GM19397 (cell line): ENCODE results near the gene LGALS9B.
"Not testable (repeated sequence)": the region's sequence is repeated elsewhere in the genome, so short reads cannot be mapped to it uniquely, and the experiment has no call there.

Experiments used
- ATAC-seq: cut with Tn5 transposase; IDR thresholded peaks from one replicate; pipeline ENCODE4 v1.9.1; 2021; ENCODE audit warnings: mild to moderate bottlenecking, moderate library complexity; ENCODE audit not compliant: unreplicated experiment

LGALS9B gene

GRCh38 chr17:20469107-20469506, 1.8 kb upstream of the LGALS9B start:
- ATAC-seq, result not testable (repeated sequence)

GRCh38 chr17:20466999-20467398, 340 bp downstream of the LGALS9B start:
- ATAC-seq, result not testable (repeated sequence)

DNA sequence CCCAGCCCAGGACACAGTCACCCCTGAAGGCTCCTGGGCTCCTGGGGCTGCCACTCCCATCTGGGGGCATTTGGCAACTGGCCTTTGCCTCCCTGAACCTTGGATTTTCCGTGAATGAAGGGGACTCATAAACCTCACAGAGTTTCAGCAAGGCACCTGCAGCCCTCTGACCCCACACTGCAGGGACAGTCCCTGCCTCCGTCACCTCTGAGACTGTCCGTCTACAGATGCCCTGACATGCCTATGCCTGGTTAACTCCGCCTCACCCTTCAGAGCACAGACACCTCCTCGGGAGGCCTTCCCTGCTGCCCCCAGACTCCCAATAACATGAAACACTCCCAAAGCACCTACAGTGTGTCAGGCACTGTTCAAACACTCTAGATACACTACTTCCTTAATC, 786 bp downstream of the LGALS9B start:
- ATAC-seq, result not testable (repeated sequence)

DNA sequence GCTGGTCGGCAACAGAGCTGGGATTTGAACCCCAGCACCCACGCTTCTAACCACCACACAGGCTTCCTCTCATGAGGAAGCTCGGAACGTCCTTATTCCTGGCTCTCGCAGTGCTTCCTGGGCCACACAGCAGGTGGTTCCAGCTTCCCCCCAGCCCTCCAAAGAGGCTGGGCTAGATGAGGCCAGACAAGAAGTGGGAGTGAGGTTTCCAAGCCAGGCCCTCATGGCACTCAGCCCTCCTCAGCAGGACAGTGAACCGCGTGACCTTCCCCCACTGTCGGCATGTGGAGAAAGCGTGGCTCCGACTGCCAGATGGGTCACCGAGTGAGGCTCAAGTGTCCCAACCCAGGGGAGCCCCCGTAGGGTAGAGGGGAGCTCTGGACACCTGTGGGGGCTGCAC, 1.8 kb downstream of the LGALS9B start:
- ATAC-seq, result not testable (repeated sequence)

DNA sequence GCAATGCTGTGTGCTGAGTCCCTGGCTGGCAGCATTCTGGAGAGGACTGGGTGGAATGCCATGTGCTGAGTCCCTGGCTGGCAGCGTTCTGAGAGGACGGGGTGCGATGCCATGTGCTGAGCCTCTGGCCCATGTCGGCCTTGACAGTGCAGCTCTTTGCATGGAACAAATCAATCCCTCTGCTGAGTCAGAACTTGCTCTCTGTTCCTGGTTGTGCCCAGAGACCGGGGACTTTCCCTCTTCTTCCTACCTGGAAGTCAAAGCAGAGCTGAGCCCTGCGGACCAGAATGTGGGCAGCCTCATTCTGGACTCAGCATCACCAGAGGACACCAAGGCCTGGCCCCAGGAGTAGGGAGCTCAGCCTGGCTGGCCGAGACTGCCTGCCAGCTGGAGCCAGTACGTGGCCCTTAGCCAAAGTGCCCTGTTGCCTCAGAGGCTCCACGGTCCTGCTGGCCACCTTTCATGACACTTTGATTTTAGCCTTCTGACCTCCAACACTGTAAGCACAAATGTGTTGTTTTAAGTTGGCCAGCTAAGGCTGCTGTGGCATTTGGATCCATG, 2.4 kb downstream of the LGALS9B start:
- not testable (repeated sequence) for ATAC-seq

GRCh38 chr17:20462158-20462557, 5.2 kb downstream of the LGALS9B start:
- not testable (repeated sequence) for ATAC-seq

- ATAC-seq, result not testable (repeated sequence)
These were observed 9.4 kb downstream of the LGALS9B start for GRCh38 chr17:20457848-20458381.

- ATAC-seq, result not testable (repeated sequence)
These were observed 12.2 kb downstream of the LGALS9B start for GRCh38 chr17:20455106-20455505.

DNA sequence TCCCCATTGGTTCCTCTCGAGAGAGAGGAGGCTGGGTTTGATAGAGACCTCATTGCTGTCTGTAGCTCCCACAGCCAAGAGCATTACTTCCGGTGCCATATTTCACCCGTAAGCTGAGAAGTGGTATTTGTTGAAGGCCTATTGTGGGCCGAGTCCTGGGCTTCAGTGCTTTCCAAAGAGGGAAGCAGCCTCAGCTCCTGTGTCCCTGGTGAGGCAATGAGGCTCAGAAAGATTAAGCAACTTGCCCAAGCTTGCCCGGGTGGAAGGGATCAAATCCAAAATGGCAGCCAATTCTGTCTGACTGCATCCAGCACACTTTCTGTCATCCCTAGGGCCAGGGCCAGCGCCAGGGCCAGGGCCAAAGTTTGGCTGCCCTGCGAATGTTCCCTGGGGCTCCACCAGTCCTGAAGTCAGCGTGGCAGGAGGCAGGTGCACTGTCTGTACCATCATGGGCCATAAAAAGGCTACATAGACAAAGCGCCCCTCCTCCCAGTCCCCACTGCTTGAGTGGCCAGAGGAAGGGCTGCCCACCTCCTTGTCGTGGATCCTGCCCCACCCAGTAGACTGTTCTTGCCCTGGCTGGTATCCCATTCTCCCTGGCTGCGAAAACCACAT, 13.4 kb downstream of the LGALS9B start:
- not testable (repeated sequence) for ATAC-seq

- not testable (repeated sequence) for ATAC-seq
These were observed 16.5 kb downstream of the LGALS9B start for GRCh38 chr17:20450852-20451251.

GRCh38 chr17:20447534-20448321, 19.6 kb downstream of the LGALS9B start:
- not testable (repeated sequence) for ATAC-seq

DNA sequence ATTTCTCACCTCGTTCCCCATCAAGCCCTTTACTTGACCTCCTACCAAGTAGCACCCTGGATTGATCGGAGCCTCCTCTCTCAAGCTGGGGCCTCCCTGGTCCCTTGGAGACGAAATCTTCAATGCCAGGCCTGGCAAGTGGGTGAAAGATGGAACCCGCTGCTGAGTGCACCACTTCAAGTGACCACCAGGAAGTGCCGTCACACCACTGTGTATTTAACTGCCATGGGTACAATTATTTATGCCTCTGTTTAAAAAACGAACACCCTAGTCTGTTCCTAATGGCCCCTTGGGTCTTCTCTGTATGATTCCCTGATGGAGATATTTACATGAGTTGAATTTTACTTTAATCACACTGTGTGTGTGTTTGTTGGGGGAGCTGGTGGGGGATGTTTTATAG, 20.4 kb downstream of the LGALS9B start:
- not testable (repeated sequence) for ATAC-seq

DNA sequence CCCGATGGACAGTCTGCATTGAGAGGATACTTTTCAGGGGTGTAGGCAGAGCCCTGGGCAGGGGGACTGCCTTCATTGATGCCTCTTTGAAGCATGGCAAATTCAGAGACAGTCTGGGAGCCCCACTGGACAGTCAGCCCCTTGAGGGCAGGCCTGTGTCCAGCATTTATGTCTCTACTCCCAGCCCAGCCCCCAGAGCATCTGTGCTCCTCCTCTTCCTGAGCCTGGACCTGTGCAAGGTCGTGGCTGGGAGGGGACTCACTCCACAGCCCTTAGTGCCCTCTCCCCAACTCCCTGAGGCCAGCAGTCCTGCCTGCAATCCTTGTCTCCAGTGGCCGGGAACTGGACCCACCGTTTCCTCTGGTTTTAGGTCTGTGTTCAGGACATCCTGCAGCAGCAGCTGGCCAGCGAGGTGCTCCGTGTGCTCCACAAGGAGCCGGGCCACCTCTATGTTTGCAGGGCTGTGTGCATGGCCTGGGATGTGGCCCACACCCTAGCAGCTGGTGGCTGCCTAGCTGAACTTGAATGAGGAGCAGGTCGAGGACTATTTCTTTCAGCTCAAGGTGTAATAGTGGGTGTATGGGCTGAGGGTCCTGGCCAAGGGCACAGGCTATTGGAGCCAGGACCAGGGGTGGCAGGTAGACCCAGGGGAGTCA, 22.6 kb downstream of the LGALS9B start:
- not testable (repeated sequence) for ATAC-seq

DNA sequence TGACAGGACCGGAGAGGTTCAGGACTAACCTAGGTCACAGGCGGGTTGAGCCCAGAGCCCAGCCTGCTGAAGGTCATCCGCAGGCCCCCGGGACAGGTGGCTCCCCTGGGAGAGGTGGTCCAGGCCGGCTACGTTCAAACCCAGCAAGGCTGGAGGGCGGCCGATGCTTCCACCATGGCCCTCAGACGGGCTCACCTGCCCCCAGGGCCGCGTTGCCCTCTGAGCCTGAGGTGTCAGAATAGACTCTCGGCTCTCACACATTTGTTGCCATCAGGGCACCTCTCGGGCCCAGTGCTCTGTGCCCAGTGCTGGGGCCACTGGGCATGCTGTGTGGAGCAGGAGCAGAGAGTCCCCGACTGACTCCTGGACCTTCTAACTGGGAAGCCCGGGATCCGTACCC, 23.2 kb downstream of the LGALS9B start:
- not testable (repeated sequence) for ATAC-seq

GRCh38 chr17:20443632-20444031, 23.7 kb downstream of the LGALS9B start:
- ATAC-seq, result not testable (repeated sequence)

DNA sequence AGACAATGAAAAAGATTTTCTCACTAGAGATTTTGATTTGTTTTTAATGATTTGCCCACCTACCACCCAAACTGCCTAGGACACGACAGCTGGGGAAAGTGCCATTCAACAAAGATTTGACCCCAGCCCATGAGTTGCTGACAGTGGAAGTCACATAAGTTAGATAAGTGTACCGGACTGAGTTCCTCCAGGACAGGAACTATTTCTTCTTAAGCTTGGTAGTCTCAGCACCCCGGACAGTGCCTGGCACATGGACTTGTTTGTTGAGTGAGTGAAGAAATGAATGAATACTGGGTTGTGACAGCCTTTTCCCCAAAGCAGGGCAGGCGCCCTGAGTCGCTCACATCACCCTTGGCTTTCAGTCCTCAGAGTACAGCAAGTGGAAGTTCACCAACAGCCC, 26.7 kb downstream of the LGALS9B start:
- not testable (repeated sequence) for ATAC-seq

DNA sequence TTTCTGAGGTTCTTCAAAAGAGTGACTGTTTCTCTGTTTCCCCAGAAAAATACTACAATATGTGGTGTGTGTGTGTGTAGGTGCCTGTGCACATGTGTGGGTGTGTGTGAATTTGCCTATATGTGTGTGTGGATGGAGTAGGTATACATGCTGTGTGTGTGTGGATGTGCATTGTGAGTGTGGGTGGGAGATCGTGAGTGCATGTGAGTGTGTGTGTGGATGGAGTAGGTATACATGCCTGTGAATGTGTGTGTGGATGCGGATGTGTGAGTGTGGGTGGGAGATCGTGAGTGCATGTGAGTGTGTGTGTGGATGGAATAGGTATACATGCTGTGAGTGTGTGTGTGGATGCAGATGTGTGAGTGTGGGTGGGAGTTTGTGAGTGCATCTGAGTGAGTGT, 32.2 kb downstream of the LGALS9B start:
- ATAC-seq, result not testable (repeated sequence)

GRCh38 chr17:20433382-20433781, 34.0 kb downstream of the LGALS9B start:
- not testable (repeated sequence) for ATAC-seq

DNA sequence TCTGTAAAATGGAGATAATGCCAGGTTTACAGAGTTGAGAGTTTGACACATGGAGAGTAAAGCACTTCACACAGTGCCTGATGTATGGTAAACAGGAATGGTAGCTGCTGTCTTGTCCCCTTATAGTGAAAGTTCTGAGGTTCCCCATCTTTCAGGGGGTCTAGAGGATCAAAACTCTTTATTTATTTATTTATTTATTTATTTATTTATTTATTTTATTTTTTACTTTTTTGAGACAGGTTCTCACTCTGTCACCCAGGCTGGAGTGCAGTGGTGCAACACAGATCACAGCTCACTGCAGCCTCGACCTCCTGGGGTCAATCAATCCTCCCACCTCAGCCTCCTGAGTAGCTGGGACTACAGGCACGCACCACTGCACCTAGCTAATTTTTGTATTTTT, 40.1 kb downstream of the LGALS9B start:
- ATAC-seq, result not testable (repeated sequence)

GRCh38 chr17:20422826-20423225, 44.5 kb downstream of the LGALS9B start:
- ATAC-seq, result not testable (repeated sequence)

GRCh38 chr17:20418838-20419237, 48.5 kb downstream of the LGALS9B start:
- not testable (repeated sequence) for ATAC-seq
